Measurements from ENCODE around the gene FKRP.
A peak's percentile ranks its signal among the peaks of the same experiment; 100 is the strongest.
"Not testable (repeated sequence)": the region's sequence is repeated elsewhere in the genome, so short reads cannot be mapped to it uniquely, and the experiment has no call there.

Gene FKRP

DNA sequence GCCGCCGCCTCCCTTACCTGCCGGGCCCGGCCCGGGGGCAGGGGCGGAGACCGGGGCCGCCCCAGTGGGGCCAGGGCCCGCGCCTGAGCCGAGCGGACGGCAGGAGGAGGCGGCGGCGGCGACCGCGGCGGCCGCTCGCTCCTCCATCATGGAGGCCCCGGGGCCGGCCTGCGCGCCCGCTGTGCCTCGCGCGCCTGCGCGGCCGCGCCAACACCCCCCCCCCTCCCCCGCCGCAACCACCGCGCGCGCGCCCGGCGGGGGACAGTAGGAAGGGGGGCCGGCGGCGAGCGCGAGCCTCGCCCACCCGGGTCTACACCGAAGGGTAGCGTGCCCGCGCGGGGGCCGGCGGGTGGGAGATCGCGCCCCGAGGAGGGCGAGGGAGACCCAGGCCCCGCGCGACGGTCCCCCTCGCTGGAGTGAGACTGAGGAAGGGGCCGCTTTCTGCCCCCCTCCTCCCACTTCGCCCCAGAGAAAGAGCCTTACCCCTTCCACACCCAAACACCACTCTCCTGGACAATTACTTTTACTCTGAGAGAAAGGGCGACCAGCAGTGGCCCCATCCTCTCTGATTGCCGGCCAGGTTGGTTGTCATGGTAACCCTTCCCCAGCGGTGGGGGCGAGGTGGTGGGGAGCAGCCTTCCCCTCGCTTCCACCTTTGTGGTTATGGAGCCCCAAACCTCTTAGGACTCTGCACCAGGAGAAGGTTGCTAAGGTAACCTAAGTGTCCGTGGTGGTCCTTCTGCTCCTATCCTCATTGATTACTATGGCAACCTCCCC lies 612 bp downstream of the FKRP start, which contains the start of gene STRN4:
STRN4 (minus strand) TSS at position 170 of the 777 bp plus-strand sequence; CDS start at position 150, 20 bp downstream.
- in situ Hi-C loops (cut with HindIII; ENCODE audit: low pct_ligation_motif_present, low pct_unique_long_range_greater_than_20kb, low sequenced_read_pairs), result no loop called here
- DNase-seq, result peak; percentile 49

DNA sequence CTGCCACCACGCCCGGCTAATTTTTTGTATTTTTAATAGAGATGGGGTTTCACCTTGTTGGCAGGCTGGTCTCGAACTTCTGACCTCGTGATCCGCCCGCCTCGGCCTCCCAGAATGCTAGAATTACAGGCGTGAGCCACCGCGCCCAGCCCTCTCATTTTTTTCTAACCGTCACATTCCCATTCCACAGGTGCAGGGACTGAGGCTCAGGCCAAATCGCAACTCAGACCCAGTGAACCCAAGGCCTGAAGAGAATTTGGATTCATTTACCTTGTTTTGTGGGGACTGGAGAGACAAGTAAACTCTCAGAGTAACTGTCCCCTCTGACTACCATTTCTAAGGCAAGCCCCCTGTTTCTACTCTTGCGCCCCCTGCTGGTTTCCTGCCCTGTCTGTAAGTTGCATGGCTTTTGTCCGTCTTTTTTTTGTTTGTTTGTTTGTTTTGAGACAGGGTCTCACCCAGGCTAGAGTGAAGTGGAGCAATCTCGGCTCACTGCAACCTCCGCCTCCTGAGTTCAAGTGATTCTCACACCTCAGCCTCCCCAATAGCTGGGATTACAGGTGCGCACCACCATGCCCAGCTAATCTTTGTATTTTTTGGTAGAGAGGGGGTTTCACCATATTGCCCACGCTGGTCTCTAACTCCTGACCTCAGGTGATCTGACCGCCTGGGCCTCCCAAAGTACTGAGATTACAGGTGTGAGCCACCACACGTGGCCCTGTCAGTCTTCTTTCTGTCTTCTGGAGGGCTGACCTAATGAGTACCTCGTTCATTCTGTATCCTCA lies 2.7 kb downstream of the FKRP start:
- DNase-seq, result peak; percentile 33
- in situ Hi-C loops (cut with HindIII; ENCODE audit: low pct_ligation_motif_present, low pct_unique_long_range_greater_than_20kb, low sequenced_read_pairs), result no loop called here

DNA sequence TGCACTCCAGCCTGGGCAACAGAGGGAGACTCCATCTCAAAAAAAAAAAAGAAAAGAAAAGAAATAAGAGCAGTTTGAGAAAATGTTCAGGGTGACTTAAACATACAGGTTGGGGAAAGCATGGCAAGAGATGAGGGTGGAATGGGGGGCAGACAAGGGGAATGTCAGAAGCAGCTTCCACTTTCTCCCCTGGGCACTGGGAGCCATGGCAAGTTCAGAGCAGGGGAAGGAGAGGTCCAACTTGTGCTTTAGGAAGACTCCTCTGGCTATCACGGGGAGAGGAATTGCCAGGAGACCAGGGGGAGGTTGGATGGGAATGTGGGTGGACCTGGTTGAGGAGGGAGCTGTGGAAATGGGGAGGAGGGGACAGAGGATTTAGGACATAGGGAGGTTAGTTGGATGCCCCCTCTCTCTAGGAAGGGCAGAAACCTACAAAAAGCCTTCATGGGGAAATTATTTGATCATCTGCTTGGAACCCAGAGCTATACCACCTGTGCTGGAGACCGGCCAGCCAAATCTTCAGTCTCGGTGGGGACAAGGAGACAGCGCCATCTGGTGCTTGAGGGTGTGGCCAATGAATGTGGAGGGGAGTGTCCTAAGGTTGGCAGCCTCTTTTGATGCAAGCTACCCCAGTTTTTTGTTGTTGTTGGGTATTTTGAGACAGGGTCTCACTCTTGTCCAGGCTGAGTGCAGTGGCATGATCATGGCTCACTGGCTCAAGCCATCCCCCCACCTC lies 7.7 kb downstream of the FKRP start:
- in situ Hi-C loops (cut with HindIII; ENCODE audit: low pct_ligation_motif_present, low pct_unique_long_range_greater_than_20kb, low sequenced_read_pairs), result no loop called here

DNA sequence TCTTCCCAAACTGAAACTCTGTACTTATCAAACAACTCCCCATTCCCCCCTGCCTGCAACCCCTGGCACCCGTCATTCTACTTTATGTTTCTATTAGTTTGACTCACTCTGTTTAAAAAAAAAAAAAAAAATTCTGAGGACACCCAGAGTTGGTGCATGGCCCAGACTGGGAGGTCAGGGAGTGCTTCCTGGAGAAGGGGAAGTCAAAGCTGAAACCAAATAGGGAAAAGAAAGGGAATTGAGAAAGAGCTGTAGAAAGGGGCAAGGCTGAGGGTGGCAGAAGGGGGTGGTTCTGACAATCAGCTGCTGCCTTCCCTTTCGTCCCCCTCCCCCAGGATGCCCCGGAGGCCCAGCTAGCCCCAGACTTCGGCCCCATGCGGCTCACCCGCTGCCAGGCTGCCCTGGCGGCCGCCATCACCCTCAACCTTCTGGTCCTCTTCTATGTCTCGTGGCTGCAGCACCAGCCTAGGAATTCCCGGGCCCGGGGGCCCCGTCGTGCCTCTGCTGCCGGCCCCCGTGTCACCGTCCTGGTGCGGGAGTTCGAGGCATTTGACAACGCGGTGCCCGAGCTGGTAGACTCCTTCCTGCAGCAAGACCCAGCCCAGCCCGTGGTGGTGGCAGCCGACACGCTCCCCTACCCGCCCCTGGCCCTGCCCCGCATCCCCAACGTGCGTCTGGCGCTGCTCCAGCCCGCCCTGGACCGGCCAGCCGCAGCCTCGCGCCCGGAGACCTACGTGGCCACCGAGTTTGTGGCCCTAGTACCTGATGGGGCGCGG lies 9.4 kb downstream of the FKRP start:
- DNase-seq, result no peak
- in situ Hi-C loops (cut with HindIII; ENCODE audit: low pct_ligation_motif_present, low pct_unique_long_range_greater_than_20kb, low sequenced_read_pairs), result no loop called here

More for the DNA sequence above, 7.7 kb downstream of the FKRP start:
- peak; percentile 24 for DNase-seq

DNA sequence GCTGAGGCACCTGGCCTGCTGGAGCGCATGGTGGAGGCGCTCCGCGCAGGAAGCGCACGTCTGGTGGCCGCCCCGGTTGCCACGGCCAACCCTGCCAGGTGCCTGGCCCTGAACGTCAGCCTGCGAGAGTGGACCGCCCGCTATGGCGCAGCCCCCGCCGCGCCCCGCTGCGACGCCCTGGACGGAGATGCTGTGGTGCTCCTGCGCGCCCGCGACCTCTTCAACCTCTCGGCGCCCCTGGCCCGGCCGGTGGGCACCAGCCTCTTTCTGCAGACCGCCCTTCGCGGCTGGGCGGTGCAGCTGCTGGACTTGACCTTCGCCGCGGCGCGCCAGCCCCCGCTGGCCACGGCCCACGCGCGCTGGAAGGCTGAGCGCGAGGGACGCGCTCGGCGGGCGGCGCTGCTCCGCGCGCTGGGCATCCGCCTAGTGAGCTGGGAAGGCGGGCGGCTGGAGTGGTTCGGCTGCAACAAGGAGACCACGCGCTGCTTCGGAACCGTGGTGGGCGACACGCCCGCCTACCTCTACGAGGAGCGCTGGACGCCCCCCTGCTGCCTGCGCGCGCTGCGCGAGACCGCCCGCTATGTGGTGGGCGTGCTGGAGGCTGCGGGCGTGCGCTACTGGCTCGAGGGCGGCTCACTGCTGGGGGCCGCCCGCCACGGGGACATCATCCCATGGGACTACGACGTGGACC lies 10.1 kb downstream of the FKRP start:
- DNase-seq, result no peak
- in situ Hi-C loops (cut with HindIII; ENCODE audit: low pct_ligation_motif_present, low pct_unique_long_range_greater_than_20kb, low sequenced_read_pairs), result no loop called here

DNA sequence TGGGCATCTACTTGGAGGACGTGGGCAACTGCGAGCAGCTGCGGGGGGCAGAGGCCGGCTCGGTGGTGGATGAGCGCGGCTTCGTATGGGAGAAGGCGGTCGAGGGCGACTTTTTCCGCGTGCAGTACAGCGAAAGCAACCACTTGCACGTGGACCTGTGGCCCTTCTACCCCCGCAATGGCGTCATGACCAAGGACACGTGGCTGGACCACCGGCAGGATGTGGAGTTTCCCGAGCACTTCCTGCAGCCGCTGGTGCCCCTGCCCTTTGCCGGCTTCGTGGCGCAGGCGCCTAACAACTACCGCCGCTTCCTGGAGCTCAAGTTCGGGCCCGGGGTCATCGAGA lies 10.7 kb downstream of the FKRP start:
- no peak for DNase-seq
- in situ Hi-C loops (cut with HindIII; ENCODE audit: low pct_ligation_motif_present, low pct_unique_long_range_greater_than_20kb, low sequenced_read_pairs), result no loop called here

DNA sequence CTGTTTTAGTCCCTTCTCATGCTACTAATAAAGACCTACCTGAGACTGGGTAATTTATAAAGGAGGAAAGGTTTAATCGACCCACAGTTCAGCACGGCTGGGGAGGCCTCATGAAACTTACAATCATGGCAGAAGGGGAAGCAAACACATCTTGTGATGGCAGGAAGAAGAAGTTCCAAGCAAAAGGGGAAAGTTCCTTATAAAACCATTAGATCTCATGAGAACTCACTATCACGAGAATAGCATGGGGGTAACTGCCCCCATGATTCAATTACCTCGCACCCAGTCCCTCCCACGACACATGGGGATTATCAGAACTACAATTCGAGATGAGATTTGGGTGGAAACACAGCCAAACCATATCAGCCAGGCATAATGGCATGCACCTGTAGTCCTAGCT lies 13.3 kb downstream of the FKRP start:
- no peak for DNase-seq
- in situ Hi-C loops (cut with HindIII; ENCODE audit: low pct_ligation_motif_present, low pct_unique_long_range_greater_than_20kb, low sequenced_read_pairs), result no loop called here

DNA sequence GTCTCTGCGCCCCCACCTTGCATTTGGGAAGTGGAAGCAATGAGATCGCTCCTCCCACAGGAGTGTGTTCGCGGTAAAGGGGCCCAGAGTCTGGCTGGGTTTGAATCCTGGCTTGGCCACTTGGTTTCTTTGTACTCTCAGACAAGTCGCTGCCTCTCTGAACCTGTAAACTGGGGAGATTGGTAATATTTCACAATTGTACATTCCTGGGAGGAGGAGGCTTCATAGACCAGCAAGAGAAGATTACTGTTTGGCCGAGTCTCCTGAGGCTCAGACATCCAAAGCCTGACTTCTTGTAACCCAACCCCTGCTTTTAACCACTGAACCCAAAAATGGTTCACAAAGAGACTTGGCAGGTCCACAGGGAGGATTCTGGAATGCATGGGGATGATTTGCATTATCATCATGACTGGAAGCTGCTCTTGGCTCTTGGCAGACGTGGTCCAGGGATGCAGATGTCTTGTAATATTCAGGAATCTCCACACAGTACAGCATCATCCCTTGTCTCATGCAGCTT lies 14.0 kb downstream of the FKRP start:
- no peak for DNase-seq
- in situ Hi-C loops (cut with HindIII; ENCODE audit: low pct_ligation_motif_present, low pct_unique_long_range_greater_than_20kb, low sequenced_read_pairs), result no loop called here

DNA sequence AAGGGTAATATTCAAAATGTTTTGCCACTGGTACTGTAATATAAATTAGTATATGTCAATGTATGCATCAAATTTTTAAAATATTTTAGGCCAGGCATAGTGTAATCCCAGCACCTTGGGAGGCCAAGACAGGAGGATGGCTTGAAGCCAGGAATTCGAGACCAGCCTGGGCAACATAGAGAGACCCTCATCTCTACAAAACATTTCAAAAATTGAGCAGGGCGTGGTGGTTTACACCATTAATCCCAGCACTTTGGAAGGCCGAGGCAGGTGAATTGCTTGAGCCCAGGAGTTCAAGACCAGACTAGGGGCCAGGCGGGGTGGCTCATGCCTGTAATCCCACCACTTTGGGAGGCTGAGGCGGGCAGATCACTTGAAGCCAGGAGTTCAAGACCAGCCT lies 14.5 kb downstream of the FKRP start:
- in situ Hi-C loops (cut with HindIII; ENCODE audit: low pct_ligation_motif_present, low pct_unique_long_range_greater_than_20kb, low sequenced_read_pairs), result no loop called here

DNA sequence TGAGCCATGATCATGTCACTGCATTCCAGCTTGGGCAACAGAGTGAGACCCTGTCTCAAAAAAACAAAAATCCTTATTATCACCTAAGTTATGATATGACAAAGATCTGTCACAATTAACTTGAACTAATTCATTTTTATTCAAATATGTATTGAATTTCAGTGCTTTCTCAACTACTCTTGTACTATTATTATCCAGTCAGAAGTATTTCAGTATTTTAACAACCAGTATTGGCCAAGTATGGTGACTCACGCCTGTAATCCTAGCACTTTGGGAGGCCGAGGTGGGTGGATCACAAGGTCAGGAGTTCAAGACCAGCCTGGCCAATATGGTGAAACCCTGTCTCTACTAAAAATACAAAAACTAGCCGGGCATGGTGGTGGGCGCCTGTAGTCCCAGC lies 15.0 kb downstream of the FKRP start:
- DNase-seq; in situ Hi-C loops (cut with HindIII; ENCODE audit: low pct_ligation_motif_present, low pct_unique_long_range_greater_than_20kb, low sequenced_read_pairs): not testable (repeated sequence)

More for the DNA sequence above, 14.5 kb downstream of the FKRP start:
- DNase-seq, result no peak

DNA sequence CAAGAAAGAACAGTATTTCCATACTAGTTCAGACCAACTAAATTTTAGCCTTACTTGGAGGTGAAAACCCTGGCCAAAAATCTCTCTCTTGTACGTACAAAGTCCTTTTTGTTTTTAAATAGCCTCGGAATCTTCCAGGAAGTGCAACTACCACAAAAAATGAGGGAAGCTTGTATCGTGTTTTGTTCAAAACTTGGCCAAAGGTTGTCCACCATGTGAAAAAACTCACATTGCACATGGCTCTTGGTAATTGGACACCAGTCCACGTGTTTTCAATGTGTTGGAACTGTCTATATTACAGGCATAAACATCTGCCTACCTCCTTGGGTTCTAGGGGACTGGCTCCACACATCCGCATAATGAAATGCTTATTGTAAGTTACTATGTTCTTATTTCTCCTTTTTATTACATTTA lies 15.6 kb downstream of the FKRP start:
- no peak for DNase-seq
- in situ Hi-C loops (cut with HindIII; ENCODE audit: low pct_ligation_motif_present, low pct_unique_long_range_greater_than_20kb, low sequenced_read_pairs), result no loop called here

DNA sequence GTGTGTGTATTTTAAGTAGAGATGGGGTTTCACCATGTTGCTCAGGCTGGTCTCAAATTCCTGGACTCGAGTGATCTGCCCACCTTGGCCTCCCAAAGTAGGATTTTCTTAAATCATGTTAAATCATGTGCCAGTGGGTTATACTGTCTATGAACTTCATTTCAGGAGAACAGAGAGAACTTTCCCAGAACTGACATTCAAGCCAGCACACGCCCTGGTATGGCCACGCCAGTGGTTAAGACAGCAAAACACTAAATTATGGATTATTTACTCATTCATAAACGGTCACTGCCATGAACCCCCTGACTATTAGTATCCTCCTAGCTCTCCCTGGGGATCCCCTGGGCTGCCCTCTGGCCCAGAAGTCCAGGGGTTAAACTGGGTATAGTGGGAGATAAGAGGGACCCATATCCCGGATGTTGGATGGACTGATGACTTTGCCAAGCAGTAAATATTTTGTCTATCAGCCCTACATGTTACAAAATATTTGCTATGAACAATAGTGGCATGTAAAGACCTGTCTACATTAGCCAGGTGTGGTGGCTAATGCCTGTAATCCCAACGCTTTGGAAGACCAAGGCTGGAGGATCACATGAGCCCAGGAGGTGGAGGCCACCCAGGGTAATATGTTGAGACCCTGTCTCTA lies 16.5 kb downstream of the FKRP start:
- DNase-seq, result no peak
- in situ Hi-C loops (cut with HindIII; ENCODE audit: low pct_ligation_motif_present, low pct_unique_long_range_greater_than_20kb, low sequenced_read_pairs), result no loop called here

DNA sequence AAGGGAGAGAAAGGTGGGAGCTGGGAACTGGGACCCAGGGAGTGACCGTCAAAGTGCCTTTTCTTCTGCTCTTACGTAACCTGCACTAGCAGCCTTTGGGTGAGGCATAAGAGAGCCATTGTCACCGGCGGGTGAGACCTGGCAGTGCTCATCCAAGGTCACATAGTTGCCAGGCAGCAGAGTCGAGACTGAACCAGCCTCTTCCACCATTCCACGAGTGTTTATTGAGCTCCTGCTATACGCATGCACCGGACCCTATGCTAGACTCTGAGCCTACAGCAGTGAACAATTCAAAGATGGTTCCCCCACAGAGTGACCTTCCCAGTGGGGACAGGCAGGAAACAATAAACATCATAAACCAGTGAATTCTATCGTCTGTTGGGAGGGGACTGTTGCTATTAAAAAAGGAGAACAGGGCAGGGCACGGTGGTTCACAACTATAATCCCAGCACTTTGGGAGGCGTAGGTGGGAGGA lies 19.0 kb downstream of the FKRP start:
- no peak for DNase-seq
- in situ Hi-C loops (cut with HindIII; ENCODE audit: low pct_ligation_motif_present, low pct_unique_long_range_greater_than_20kb, low sequenced_read_pairs), result no loop called here

DNA sequence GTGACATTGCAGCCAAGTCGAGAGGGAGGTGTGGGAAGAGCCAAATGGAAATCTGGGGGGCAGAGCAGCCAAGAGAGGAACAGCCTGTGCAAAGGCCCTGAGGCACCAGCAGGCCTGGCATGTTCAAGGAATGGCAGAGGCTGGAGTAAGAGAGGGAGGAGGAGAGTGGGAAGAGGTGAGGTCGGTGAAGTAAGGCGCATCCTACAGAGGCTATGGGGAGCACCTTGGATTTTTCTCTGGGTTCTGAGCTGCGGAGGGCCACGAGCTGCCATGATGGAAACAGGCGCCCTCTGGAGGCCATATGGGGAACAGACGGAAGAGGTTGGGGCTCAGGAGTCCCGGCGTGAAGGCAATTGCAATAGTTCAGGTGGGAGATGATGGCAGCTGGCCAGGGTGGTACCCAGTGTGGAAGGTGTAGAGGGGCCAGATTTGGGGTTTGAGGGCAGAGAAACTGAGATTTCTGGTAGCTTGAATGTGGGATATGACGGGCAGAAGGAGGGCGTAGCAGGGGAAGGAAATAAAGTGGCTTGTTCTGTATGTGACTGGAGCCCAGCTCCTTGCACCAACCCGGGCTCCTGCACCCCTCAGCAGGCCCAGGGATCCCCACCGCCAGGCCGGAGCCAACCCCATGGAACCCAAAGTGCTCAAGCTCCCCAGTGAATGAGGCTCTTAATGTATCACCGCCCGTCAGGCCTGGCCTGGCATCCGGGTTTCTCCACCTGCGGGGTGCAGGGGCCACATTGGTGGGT lies 20.9 kb downstream of the FKRP start:
- in situ Hi-C loops (cut with HindIII; ENCODE audit: low pct_ligation_motif_present, low pct_unique_long_range_greater_than_20kb, low sequenced_read_pairs), result no loop called here
- DNase-seq, result no peak

DNA sequence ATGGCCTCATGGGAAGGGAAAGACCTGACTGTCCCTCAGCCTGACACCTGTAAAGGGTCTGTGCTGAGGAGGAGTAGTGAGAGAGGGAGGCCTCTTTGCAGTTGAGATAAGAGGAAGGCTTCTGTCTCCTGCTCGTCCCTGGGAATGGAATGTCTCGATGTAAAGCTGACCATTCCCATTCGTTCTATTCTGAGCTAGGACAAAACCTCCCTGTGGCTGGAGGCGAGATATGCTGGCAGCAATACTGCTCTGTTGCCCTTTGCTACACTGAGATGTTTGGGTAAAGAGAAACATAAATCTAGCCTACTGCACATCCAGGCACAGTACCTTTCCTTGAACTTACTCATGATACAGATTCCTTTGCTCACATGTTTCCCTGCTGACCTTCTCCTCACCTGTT lies 22.9 kb downstream of the FKRP start:
- DNase-seq; in situ Hi-C loops (cut with HindIII; ENCODE audit: low pct_ligation_motif_present, low pct_unique_long_range_greater_than_20kb, low sequenced_read_pairs): not testable (repeated sequence)

DNA sequence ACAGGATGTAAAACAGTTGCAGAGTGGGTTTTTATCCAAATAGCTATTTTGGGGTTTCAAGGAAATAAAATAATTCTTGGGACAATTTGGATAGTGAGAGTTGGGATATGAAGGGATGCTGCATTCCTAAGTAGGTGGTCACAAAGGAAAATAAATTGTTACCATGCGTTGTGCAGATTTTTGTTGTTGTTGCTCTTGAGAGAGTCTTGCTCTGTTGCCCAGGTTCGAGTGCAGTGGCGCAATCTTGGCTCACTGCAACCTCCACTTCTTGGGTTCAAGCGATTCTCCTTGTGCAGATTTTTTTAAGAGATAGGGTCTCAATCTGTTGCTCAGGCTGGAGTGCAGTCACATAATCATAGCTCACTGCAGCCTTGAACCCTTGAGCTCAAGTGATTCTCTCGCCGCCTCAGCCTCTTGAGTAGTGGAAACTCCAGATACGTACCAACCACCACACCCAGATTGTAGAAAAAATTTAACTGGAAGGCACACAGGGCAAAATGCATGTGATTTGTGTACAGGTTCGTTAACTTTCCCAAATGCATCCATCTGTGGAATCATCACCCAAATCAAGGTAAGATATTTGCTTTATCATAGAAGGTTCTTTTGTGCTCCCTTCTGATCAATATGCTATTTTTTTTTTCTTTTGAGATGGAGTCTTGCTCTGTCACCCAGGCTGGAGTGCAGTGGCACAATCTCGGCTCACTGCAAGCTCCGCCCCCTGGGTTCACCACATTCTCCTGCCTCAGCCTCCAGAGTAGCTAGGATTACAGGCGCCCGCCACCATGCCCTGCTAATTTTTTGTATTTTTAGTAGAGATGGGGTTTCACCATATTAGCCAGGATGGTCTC lies 26.5 kb downstream of the FKRP start:
- no peak for DNase-seq
- in situ Hi-C loops (cut with HindIII; ENCODE audit: low pct_ligation_motif_present, low pct_unique_long_range_greater_than_20kb, low sequenced_read_pairs), result no loop called here

All from ACHN (cell line).